GM21717 (cell line): Measurements from ENCODE around the gene BRWD1.
A peak's percentile ranks its signal among the peaks of the same experiment; 100 is the strongest.

Experiments
- ATAC-seq: cut with Tn5 transposase; IDR thresholded peaks from one replicate; pipeline ENCODE4 v1.9.1; 2021; ENCODE audit warnings: mild to moderate bottlenecking, moderate library complexity; ENCODE audit not compliant: unreplicated experiment

Gene BRWD1

DNA sequence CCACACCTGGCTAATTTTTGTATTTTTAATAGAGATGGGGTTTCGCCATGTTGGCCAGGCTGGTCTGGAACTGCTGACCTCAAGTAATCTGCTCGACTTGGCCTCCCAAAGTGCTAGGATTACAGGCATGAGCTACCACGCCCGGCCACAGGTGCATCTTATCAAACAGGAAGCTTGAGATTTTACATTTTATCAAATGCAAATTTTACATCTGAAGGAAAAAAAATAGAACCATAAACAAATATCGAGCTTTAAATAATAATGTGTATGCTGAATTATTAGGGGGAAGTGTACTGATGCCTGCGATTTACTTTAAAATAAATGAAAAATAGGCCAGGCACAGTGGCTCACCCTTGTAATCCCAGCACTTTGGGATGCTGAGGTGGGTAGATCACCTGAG is 16.6 kb upstream of the BRWD1 start:
- ATAC-seq: no peak

DNA sequence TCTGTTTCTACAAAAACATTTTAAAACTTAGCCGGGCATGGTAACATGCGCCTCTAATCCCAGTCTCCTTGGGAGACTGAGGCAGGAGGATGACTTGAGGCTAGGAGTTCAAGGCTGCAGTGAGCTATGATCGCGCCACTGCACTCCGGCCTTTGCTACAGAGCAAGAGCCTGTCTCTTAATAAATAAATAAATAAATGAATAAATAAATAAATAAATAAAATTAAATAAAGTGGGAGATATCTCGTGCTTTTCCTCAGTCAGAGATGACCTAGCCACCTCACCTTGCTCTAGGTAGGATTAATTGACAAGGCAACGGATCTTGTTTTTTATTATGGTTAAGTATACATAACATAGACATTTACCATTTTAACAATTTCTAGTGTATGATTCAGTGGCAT is 14.3 kb upstream of the BRWD1 start:
- no peak for ATAC-seq

DNA sequence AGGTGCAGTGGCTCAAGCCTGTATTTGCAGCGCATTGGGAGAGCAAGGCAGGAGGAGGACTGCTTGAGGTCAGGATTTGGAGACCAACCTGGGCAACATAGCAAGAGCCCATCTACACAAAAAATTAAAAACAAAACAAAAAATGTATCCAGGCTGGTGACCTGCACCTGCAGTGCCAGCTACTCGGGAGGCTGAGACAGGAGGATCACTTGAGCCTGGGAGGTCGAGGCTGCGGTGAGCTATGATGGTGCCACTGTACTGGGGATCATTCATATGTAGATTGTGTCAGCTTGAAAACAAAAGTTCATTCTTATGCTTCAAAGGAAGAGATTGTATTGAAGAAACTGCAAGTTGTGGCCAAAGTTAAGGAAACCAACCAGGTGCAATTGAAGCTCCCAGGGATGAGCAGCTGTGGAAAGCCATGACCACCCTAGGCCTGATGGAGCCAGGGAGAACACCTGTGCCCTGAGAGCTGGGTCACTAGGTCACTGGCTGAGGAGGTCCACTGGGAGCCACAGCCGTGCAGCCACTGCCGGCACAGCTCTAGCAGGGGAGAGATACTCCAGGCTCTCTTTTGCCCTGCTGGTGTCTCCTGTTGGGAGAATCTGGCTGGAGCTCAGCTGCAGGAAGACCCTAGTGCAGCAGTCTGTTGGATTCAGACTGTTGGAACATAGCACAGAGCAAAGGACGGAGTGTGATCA is 13.3 kb upstream of the BRWD1 start:
- ATAC-seq: no peak

DNA sequence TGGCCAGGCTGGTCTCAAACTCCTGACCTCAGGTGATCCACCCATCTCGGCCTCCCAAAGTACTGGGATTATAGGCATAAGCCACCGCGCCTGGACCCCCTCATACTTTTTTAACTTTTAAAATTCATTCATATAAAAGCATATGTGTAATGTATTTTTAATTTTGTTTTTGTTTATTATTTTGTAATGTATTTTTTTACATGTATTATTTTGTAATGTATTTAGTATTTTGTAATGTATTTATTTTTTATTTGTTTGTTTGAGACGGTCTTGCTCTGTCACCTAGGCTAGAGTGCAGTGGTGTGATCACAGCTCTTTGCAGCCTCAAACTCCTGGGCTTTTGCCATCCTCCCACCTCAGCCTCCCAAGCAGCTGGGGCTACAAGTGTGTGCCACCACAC is 12.0 kb upstream of the BRWD1 start:
- ATAC-seq: no peak

DNA sequence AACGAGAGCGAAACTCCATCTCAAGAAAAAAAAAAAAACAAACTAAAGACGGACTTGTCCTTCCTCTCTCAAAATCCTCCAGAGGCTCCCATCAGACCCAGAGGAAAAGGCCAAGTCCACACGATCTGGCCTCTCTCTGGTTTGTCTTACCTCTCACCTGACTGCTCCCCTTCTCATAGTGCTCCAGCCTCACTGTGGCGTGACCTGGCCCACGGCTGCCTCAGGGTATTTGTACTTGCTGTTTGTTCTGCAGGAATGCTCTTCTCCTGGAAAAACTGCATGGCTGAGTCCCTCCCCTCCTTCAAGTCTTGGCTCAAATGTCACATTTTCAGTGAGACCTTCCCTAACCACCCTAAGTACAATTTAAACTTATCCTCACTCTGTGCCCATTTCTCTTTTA is 8.0 kb upstream of the BRWD1 start:
- no peak for ATAC-seq

DNA sequence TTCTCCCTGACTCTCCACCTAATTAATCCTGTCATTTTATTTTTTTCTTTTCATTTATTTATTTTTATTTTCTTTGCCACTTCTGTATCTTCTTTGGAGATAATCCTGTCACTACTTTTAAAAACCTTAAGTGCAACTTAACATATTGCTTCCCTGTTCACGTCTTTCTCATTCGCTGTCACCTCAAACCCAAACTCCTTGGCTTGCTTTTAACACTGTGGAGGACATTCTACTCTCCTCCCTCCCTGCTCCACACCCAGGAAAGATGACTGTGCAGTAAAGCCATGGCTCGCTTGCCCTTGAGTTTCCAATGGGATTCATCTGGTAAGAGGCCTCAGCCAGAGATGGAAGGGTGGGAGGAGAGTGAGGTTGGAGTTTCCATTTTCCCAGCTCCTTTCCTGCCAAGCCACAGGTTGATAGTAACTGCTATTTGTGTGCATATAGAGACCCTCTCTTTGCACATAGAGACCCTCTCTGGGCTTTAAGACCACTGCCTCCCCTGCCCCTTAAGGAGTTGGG is 6.4 kb upstream of the BRWD1 start:
- ATAC-seq: no peak

DNA sequence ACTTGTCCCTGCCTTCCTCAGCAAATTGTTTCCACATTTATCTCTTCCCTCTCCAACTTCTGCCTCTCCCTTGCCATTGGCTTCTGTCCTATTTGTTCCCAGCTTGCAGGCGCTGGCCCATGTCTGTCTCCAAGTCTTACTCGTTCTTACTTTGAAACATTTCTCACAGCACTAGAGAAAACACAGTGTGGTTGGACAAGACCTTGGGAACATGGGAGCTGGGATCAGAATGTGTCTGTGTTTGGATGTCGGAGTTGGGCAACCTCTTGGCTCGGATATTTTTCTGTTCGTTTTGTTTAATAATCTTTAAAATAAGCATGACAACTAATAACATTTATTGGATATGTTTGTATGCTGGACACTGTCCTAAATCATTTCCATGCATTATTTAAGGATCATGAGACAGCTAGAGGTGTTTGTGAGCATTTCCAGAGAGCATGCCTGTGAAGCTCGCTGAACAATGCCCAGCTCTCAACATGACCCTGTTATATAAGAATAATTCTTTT is 5.9 kb upstream of the BRWD1 start:
- ATAC-seq: no peak

DNA sequence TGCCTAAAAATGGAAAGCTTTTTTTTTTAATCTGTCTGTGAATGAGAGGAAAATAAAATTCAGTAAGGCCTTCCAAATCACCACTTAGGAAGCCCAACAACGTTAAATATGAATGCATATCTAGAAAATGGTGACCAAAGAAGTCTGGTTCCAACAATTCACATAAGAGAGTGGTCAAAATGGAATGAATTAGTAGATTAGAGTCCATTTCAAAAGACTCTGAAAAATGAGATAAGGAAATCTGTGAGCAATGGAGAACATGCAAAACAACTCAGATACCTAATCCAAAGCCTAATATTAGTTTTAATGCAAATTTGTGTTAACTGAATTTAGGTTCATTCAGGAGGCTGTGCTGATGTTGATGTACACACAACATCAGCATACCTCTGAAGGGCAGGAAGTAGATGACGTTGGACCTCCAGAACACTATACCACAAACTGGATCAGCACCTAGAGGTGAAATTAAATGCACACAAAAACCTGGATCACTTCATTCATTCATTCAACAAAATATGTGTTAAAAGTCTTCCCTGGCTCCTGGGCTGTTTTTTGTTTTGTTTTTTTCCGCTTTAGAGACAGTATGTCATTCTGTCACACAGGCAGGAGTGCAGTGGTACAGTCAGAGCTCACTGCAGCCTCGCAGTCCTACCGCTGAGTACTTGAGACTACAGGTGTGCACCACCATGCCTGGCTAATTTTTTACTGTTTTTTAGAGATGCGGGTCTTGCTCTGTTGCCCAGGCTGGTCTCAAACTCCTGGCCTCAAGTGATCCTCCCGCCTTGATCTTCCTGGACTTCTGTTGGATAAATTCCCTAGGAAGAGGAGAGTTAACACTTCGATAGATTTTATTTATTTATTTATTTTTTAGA is 4.9 kb upstream of the BRWD1 start:
- no peak for ATAC-seq

DNA sequence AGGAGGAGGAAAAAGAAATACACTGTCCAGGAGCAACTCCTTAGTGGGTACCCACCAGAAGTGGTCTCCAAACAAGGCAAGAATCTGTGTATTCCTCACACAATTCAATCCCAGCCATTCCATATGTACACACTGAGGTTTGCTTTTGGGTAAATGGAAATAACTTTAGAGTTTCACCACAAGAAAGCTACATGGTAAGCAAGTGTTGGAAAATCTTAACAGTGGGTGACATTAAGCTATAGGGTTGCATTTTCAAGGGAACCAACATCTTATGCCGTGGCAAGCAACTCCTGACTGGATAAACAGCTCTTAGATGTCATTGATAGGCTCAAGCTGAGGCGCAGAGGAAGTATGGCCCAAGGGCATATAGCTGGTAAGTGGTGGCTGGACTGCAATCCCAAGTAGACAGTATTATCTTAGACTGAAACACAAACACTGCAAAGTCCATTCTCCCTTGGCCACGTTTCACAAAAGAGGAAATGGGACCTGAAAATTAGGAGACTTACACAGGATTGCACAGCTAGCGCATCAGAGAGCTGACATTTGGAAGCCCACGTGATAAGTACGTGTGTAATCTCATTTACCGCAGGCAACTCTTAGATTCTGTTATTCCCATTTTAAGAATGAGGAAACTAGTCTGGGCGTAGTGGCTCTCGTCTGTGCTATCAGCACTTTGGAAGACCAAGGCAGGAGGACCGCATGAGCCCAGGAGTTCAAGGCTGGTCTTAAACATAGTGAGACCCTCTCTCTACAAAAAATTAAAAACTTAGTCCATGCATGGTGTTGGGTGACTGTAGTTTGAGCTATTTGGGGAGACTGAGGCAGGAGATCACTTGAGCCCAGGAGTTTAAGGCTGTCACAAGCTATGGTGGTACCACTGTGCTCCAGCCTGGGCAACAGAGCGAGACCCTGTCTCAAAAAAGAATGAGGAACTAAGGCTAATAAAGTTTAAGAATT is 4.0 kb upstream of the BRWD1 start:
- ATAC-seq: no peak

DNA sequence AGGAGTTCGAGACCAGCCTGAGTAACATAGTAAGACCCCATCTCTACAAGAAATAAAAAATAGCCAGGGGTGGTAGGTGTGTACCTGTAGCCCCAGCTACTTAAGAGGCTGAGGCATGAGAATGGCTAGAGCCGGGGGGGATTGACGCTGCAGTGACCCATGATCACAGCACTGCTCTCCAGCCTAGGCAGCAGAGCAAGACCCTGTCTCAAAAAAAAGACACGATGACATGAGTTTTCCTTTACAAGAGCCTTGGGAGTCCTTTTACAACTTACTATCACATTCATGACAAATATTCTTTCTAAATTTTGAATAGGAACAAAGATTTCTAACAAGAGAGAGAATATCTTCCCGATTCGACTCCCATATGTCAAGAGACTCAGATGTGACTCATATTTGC is 3.3 kb upstream of the BRWD1 start:
- ATAC-seq: no peak

DNA sequence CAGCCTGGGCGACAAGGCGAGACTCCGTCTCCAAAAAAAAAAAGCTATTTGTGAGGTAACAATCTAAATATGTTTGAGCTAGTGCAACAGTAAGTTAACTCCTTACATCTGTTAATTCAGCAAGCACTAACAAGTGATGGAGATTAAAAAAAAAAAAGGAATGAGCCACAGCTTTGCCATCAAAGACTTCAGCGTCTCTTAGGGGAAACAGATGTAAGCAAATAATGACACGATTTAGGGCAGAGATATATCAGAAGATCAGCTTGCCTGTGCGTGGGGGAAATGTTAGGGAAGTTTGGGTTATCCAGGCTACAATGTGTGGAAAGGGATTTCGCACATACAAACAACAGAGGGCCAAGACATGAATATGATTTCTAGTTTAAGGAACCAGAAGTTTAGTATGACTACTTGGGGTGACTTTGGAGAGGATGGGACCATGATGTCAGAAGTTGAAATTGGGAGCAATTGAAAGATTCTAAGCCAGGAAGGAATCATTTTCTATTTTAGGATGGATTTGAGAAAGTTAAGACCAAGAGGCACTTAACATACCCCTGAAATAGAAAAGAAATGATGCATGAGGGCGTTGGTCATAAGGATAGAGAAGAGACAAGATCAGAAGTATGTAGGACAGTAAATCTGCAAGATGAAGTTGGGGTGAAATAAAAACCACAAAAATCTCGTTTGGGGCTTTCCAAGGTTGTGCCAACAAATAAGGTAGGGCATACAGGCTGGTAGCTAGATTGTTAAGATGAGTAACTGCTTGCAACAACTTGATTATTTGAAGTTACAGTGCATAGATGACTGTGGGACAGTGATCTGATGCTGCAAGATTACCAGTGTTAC is 2.4 kb upstream of the BRWD1 start:
- ATAC-seq: no peak

DNA sequence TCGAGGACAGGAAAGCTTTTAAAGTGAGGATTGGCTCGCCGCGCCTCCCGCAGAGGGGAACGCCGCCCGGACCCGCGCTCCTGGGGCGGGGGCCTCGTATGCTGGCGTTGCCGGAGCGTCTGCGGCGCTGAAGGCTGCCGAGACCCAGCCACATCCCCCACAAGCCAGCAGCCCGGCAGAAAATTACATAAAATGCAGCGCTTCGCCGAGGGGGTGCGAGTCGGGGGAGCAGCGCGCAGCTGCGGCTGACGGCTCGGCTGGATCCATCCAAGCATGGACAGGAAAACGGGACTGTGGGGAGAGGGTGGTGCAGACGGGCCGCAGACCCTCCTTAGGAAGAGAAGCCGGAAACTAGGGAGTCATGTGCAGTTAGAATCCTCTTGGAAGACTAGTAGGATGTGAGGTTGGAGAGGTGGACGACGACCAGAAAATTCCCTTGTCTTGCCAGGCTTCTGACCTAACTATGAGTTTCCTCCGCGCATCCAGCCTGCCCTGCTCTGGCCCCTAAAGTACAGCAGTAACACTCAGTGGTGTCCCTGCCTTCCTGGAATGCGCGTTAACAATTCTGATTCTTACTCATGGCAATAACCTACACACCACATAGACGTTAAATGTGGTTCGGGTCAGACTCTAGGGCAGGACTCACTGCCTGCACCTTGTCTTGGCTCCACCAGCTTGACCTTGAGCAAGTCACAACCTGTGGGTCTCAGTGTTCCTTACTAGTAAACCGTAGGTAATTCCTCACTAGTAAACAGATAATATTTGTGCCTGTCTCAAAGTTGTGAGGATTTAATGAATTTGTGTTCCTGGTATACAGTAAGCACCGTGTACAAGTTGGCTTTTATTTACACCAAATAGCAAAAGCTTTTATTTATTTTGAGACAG is 953 bp upstream of the BRWD1 start:
- peak; percentile 12 for ATAC-seq

DNA sequence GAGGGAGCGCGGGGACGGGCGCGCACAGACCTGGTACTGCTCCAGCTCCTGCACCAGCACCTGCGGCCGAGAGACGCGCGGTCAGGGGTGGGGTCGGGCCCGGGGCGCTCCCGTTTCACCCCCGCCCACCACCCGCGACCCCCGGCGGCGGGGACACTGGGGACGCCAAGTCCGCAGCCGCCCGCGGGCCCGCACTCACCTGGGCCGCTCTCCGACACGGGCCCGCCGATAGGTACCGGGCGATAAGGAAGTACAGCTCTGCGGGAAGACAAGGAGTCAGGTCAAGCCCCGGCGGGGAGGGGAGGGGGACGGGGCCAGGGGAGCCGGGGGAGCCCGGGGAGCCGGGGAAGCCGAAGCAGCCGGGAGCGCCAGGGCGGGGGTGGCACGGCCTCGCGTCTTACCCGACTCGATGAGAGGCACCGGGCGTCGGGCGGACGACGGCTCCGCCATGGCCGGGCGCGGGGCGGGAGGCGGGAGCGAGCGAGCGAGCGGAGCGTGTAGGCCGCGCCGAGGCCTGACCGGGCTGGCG is 326 bp downstream of the BRWD1 start:
- ATAC-seq: no peak

DNA sequence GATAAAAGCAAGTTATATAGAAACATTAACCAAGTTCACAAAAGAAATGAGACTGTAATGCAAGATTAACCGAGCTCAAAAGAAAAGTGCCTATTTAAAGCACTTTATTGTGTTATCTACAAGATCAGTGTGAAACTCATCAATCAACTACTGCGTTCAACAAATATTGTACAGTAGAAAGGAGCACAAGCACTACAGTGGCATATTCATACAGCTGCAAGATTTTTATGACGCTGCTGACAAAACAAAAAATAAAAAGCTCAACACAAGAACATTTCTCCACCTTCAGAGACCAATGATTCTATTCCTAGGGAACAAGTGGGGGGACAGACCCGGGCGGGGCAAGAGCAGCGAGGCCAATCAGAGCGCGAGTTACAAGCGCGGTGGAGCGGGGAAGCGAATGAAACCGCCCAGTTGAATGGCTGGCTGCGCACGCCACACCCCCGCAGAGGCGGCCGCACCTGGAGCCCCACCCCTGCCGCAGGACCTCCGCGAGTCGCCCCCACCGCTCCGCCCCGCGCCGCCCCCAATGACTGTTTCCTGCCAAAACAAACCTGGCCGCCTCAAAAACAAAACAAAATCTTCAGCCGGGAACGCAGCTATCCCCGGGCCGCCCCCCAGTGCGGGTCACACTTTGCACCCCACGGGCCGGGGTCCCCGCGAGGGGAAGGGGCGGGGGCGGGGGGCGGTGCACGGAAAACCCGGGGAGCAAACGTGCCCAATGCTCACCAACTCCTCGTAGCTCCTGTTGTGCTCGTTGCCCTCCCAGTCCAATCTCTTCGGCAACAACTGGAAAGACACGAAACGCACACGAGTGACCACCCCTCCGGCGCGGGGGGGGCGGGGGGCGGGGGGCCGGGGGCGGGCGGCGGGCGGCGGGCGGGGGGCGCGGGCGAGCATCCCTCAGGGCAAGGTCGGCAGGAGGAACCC is 1.1 kb downstream of the BRWD1 start:
- peak; percentile 68 for ATAC-seq

DNA sequence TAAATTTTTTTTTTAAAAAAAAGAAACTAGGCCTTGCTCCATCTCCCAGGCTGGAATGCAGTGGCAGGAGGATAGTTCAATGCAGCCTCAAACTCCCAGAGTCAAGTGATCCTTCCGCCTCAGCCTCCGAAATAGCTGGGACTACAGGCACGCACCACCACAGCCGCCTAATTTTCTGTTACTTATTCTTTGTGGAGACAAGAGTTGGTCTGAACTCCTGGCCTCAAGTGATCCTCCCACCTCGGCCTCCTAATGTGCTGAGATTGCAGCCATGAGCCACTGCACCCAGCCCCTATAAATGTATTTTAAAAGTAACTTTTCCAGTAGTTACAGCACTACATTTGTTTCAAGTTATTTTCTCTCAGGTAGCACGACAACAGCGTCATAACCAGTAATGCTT is 2.3 kb downstream of the BRWD1 start:
- no peak for ATAC-seq

DNA sequence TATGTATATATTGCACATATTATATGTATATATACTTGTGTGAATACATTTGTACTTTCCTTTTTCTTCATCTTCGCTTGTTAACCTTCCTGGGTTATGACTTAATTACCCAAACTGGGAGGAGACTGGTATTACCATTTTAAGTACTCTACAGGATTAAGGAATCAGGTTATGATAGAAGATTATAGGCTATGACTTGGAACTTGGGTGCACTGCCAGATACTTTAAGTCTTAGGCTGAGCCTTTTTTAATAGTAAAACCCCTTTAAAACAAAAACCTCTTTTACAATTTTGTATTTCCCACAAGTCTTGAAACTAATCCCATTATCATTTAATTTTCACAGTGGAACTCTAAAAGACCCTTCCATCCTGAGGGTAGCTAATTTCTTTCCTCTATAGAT is 6.0 kb downstream of the BRWD1 start:
- no peak for ATAC-seq

DNA sequence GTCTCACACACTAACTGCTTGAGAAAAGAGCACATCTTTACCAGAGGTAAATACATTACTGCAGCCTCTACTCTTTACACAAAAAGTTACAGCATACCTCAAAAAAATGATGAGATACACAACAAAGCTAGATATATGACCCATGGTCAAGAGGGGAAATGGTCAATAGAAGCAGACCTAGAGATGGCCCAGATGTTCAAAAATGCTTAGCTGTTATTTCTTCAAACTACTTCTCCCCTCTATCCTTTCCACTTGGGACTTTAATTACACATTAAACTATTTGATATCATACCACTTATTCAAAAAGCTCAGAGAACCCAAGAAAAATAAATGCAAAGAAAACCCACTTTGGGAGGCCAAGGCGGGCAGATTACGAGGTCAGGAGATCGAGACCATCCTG is 12.8 kb downstream of the BRWD1 start:
- no peak for ATAC-seq

DNA sequence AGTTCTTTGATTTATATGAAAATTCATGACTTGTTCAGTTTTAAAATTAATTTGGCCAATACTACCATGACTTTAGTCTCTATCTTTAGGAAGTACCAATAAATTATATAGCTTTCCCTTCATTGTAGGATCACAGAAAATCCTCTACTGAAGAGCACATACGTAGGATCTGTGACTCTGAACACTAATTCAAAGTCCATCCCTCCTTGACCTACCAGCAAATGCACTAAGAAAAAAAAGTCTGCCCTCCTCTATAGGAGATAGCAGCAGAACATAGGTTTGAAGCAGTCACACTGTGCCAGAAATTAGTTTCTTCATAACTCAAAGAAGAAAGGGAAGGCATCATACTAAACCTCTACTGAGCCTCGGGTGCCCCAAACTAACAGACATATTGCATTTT is 16.5 kb downstream of the BRWD1 start:
- ATAC-seq: no peak
